HEK293T (cell line): Measurements from ENCODE around the gene RTCB.

ENCODE experiments used
- CTCF ChIA-PET: fragments of 350-600 bp; formaldehyde crosslinking; extraction: SDS; loops from one replicate; lab custom pipeline; 2021; ENCODE audit warnings: antibody characterized with exemption, inconsistent platforms; lab: Yijun Ruan, JAX
- POLR2A ChIA-PET: fragments of 350-600 bp; formaldehyde crosslinking; extraction: SDS; loops from one replicate; lab custom pipeline; 2020; ENCODE audit warnings: antibody characterized with exemption, inconsistent platforms; lab: Yijun Ruan, JAX
- DNase-seq: peaks from one replicate; pipeline ENCODE4 v3.0.0; 2012; ENCODE audit warnings: mixed read lengths; ENCODE audit errors: extremely low spot score
- ARNT ChIP-seq: fragments of 450-650 bp; IDR thresholded peaks from 2 replicates; pipeline ENCODE4 v1.6.1; 2017; ENCODE audit warnings: mild to moderate bottlenecking
- BHLHE40 ChIP-seq: fragments of 450-650 bp; IDR thresholded peaks from 2 replicates; pipeline ENCODE4 v1.6.1; 2016; ENCODE audit warnings: mild to moderate bottlenecking, moderate library complexity, borderline replicate concordance
- CTBP1 ChIP-seq: fragments of 450-650 bp; IDR thresholded peaks from 2 replicates; pipeline ENCODE4 v1.6.1; 2016; ENCODE audit warnings: borderline replicate concordance
- ELF4 ChIP-seq: fragments of 450-650 bp; IDR thresholded peaks from 2 replicates; pipeline ENCODE4 v1.6.1; 2017; ENCODE audit warnings: antibody characterized with exemption
- FOXA1 ChIP-seq: fragments of 450-650 bp; IDR thresholded peaks from 2 replicates; pipeline ENCODE4 v1.6.1; 2016; ENCODE audit warnings: mild to moderate bottlenecking
- FOXK2 ChIP-seq: fragments of 450-650 bp; IDR thresholded peaks from 2 replicates; pipeline ENCODE4 v1.6.1; 2016; ENCODE audit warnings: mild to moderate bottlenecking
- FOXM1 ChIP-seq: fragments of 450-650 bp; IDR thresholded peaks from 2 replicates; pipeline ENCODE4 v1.6.1; 2017; ENCODE audit warnings: mild to moderate bottlenecking, borderline replicate concordance
- HDGF ChIP-seq: fragments of 450-650 bp; IDR thresholded peaks from 2 replicates; pipeline ENCODE4 v1.6.1; 2017; ENCODE audit warnings: antibody characterized with exemption, borderline replicate concordance
- L3MBTL2 ChIP-seq: fragments of 450-650 bp; conservative IDR thresholded peaks from 2 replicates; pipeline ENCODE4 v1.6.1; 2016; ENCODE audit warnings: mild to moderate bottlenecking
- LEF1 ChIP-seq: fragments of 450-650 bp; IDR thresholded peaks from 2 replicates; pipeline ENCODE4 v1.6.1; 2017; ENCODE audit warnings: mild to moderate bottlenecking, borderline replicate concordance
- NFRKB ChIP-seq: fragments of 450-650 bp; IDR thresholded peaks from 2 replicates; pipeline ENCODE4 v1.6.1; 2016; ENCODE audit warnings: mild to moderate bottlenecking, moderate library complexity
- PKNOX1 ChIP-seq: fragments of 450-650 bp; IDR thresholded peaks from 2 replicates; pipeline ENCODE4 v1.6.1; 2016
- SP1 ChIP-seq: fragments of 450-650 bp; IDR thresholded peaks from 2 replicates; pipeline ENCODE4 v1.6.1; 2017
- SUZ12 ChIP-seq: fragments of 450-650 bp; IDR thresholded peaks from 2 replicates; pipeline ENCODE4 v1.6.1; 2016; ENCODE audit warnings: mild to moderate bottlenecking
- TARDBP ChIP-seq: fragments of 450-650 bp; IDR thresholded peaks from 2 replicates; pipeline ENCODE4 v1.6.1; 2016
- ZNF384 ChIP-seq: fragments of 450-650 bp; IDR thresholded peaks from 2 replicates; pipeline ENCODE4 v1.6.1; 2016

Gene RTCB

GRCh38 chr22:32426881-32427280, 14.8 kb upstream of the RTCB start:
- POLR2A ChIA-PET: no interaction called here
- DNase-seq: no peak

GRCh38 chr22:32423664-32424063, 11.6 kb upstream of the RTCB start:
- no peak for DNase-seq
- no peak for TF ChIP-seq TARDBP
- TF ChIP-seq FOXM1: no peak
- TF ChIP-seq LEF1: no peak
- TF ChIP-seq ELF4: no peak
- TF ChIP-seq FOXA1: no peak
- no peak for TF ChIP-seq NFRKB
- CTCF ChIA-PET: no interaction called here
- POLR2A ChIA-PET: interaction anchor here (1.0 kb wide), 1 partner anchor 11 kb away, joined by 6 read pairs; the partner anchor contains the start of gene RTCB

More at GRCh38 chr22:32426881-32427280, 14.8 kb upstream of the RTCB start:
- CTCF ChIA-PET: no interaction called here
- TF ChIP-seq BHLHE40 (no peak), LEF1 (no peak), ELF4 (no peak), FOXM1 (no peak), L3MBTL2 (no peak), SP1 (no peak), CTBP1 (no peak), TARDBP (no peak), ARNT (no peak), NFRKB (no peak), FOXA1 (no peak), HDGF (no peak), FOXK2 (no peak)

GRCh38 chr22:32422062-32422461, 10.0 kb upstream of the RTCB start:
- DNase-seq: no peak
- CTCF ChIA-PET: no interaction called here
- TF ChIP-seq HDGF (no peak), LEF1 (no peak), FOXK2 (no peak), FOXA1 (no peak), CTBP1 (no peak), SUZ12 (no peak), TARDBP (no peak), ZNF384 (no peak), NFRKB (no peak), L3MBTL2 (no peak), PKNOX1 (no peak), FOXM1 (no peak), BHLHE40 (no peak), ARNT (no peak), SP1 (no peak), ELF4 (no peak)
- POLR2A ChIA-PET: interaction anchor here (0.8 kb wide), 1 partner anchor 10 kb away, joined by 4 read pairs; the partner anchor contains the start of gene RTCB

- DNase-seq: no peak
- CTCF ChIA-PET: no interaction called here
- POLR2A ChIA-PET: interaction anchor here (0.8 kb wide), 1 partner anchor 9 kb away, joined by 4 read pairs; the partner anchor contains the start of gene RTCB
- TF ChIP-seq L3MBTL2 (no peak), SUZ12 (no peak), FOXM1 (no peak), NFRKB (no peak), FOXA1 (no peak), HDGF (no peak), FOXK2 (no peak), ZNF384 (no peak), TARDBP (no peak), BHLHE40 (no peak), ELF4 (no peak), CTBP1 (no peak), PKNOX1 (no peak), ARNT (no peak), SP1 (no peak), LEF1 (no peak)
These were observed 9.4 kb upstream of the RTCB start for GRCh38 chr22:32421484-32421883.

- no peak for TF ChIP-seq NFRKB
- TF ChIP-seq TARDBP: no peak
- TF ChIP-seq SUZ12: no peak
- no peak for TF ChIP-seq LEF1
- no peak for TF ChIP-seq FOXM1
- TF ChIP-seq CTBP1: no peak
- no peak for TF ChIP-seq ELF4
- no peak for TF ChIP-seq HDGF
- TF ChIP-seq FOXK2: no peak
- no peak for TF ChIP-seq SP1
- no peak for TF ChIP-seq PKNOX1
- no peak for TF ChIP-seq L3MBTL2
- no peak for TF ChIP-seq ARNT
- TF ChIP-seq BHLHE40: no peak
- TF ChIP-seq ZNF384: no peak
- TF ChIP-seq FOXA1: no peak
- ChIA-PET CTCF (interaction anchor here (1.3 kb wide), 1 partner anchor 9 kb away, joined by 3 read pairs; no protein-coding TSS in a partner anchor), POLR2A (no interaction called here)
- DNase-seq: no peak
These were observed 5.9 kb upstream of the RTCB start for GRCh38 chr22:32417906-32418305.

GRCh38 chr22:32416556-32417085, 4.6 kb upstream of the RTCB start:
- no peak for TF ChIP-seq FOXA1
- TF ChIP-seq NFRKB: no peak
- TF ChIP-seq BHLHE40: no peak
- no peak for TF ChIP-seq SP1
- TF ChIP-seq ELF4: no peak
- TF ChIP-seq SUZ12: no peak
- no peak for TF ChIP-seq L3MBTL2
- no peak for TF ChIP-seq ZNF384
- TF ChIP-seq CTBP1: no peak
- no peak for TF ChIP-seq FOXK2
- no peak for TF ChIP-seq PKNOX1
- TF ChIP-seq TARDBP: no peak
- TF ChIP-seq LEF1: no peak
- no peak for TF ChIP-seq ARNT
- TF ChIP-seq FOXM1: no peak
- ChIA-PET CTCF (no interaction called here), POLR2A (no interaction called here)
- DNase-seq: no peak
